ENCODE measurements around the gene INPP5D. TPM values are rescaled to one million over a fixed set of nuclear protein-coding genes. Genes with fewer than 3 reads are reported as not detected.
"Not testable (repeated sequence)": the region's sequence is repeated elsewhere in the genome, so short reads cannot be mapped to it uniquely, and the experiment has no call there.

The INPP5D gene
- total RNA-seq, 1 donor from 2014 or later = 1.6 TPM

DNA sequence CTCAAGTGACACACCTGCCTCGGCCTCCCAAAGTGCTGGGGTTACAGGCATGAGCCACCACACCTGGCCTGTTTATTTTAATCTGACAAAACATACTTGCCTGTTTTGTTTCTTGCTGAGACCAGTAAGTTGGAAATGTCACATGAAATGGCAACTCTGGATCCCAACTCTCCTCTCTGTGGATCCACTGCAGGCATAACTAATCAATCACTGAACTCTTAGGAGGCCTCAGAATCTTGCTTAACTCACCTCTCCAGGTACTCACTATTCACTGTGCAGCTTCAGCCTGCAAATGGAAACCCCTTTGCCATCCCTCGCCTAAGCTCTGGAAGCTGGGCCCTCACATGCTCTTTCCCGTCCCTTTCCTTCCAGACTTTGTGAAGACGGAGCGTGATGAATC lies 134.9 kb downstream of the INPP5D start:
- FAIRE-seq (no peak), DNase-seq (ENCODE audit: low spot score in 2 of 2) (no peak)

GRCh38 chr2:233197022-233197421 lies 136.9 kb downstream of the INPP5D start:
- DNase-seq (ENCODE audit: low spot score in 2 of 2) (no peak), FAIRE-seq (no peak)

GRCh38 chr2:233198026-233198425 lies 137.9 kb downstream of the INPP5D start:
- DNase-seq (ENCODE audit: low spot score in 2 of 2) (no peak), FAIRE-seq (no peak)

- no peak for DNase-seq (ENCODE audit: low spot score in 2 of 2)
- FAIRE-seq = no peak
Observed at GRCh38 chr2:233199870-233200269, 139.7 kb downstream of the INPP5D start.

- not testable (repeated sequence) for DNase-seq (ENCODE audit: low spot score in 2 of 2); FAIRE-seq
Observed at GRCh38 chr2:233200790-233201189, 140.6 kb downstream of the INPP5D start.

DNA sequence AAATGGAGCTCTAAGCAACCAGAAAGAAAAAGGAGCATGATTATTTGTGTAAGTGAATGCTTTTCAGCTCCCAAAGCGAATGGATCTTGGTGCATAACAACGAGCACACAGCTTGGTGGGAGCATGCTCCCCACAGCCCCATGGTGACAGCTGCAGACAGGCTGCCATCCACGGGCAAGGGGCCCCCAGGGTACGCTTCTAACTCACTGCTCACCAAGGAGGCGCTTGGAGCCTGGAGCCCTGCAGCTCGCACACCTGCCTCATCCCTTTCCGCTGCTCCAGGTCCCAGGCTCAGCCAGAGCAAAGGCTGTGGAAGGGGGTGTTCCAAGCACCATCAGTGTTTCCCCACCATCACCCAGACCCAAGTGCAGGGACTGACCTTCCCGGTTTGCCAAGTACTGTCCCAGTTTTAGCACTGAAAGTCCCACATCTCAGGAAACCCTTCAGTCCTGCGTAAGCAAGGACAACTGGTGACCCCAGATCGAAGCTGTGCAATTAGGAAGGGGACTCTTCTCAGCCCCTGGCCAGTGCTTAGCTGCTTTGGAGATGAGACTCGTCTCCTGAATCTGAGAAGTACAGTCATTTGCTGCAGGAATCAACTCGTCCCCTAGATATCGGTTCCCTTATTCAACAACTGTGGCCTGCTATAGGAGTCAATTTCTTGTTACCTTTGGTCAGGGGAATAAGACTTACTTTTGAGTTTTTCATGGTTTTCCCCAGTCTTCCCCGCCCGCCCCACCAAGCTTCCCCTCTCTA lies 141.3 kb downstream of the INPP5D start:
- FAIRE-seq (no peak), DNase-seq (ENCODE audit: low spot score in 2 of 2) (no peak)

DNA sequence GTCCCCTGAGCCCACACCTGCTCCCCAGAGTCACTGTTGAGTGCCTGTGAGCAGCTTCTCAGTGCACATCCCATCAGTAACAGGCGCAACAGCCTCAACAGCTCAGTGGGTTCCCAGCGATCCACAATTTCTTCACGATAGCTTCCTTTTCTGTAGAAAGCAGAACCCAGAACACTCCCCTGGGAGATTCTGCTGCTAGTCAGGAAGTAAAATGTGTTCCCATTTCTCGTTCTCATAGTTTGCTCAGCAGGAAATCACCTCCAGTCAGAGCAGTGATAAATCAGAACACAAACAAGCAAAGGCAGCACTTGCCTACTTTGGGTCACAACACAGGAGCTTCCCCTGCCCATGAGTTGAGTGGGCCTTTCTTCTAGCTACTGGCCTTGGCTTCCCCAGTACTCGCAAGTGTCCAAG lies 142.4 kb downstream of the INPP5D start:
- FAIRE-seq (no peak), DNase-seq (ENCODE audit: low spot score in 2 of 2) (no peak)

GRCh38 chr2:233203060-233203459 lies 142.9 kb downstream of the INPP5D start:
- no peak for DNase-seq (ENCODE audit: low spot score in 2 of 2)
- no peak for FAIRE-seq

DNA sequence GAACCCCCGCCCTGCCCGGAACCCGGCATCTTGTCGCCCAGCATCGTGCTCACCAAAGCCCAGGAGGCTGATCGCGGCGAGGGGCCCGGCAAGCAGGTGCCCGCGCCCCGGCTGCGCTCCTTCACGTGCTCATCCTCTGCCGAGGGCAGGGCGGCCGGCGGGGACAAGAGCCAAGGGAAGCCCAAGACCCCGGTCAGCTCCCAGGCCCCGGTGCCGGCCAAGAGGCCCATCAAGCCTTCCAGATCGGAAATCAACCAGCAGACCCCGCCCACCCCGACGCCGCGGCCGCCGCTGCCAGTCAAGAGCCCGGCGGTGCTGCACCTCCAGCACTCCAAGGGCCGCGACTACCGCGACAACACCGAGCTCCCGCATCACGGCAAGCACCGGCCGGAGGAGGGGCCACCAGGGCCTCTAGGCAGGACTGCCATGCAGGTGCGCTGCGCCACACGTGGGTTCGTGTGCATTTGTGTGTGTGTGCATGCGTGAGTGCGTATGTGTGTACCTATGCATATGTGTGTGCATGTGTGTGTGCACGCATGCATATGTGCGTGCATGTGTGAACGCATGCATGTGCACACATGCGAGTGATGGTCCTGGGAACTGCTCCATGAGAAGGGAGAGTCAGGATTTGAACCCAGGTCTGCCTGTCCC lies 144.3 kb downstream of the INPP5D start:
- FAIRE-seq (no peak), DNase-seq (ENCODE audit: low spot score in 2 of 2) (no peak)

DNA sequence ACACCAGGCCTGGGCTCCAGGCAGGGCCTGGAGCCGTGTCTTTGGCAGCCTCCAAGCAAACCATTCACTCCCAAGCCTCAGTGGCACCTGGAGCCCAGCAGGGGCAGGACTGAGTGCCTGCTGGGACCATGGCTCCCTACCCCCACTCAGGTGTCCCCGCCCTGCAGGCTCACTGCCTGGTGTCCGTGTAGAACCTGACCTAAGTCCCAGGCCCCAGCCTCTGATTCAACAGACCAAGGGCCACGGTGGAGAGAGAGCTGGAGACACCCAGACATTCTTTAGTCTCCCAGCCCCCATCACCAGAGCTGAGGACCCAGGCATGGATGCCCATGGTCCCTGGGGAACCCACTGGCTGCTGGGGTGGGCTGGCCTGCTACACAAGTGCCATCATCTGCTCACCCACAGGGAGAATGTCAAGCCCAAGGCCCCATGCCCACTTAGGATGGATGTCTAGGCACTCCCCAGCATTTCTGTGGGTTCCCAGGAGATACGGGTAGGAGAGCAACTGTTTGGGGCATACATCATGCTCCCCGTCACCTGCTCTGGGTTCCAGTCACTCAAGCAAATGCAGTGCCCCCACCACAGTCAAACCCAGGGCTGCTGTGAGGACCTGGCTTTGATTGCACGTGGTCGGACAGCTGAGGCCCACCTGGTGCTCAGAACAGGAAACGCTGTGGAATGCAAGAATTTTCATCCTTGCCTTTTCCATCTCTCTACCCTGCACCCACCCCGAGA lies 148.4 kb downstream of the INPP5D start:
- no peak for DNase-seq (ENCODE audit: low spot score in 2 of 2)
- no peak for FAIRE-seq

DNA sequence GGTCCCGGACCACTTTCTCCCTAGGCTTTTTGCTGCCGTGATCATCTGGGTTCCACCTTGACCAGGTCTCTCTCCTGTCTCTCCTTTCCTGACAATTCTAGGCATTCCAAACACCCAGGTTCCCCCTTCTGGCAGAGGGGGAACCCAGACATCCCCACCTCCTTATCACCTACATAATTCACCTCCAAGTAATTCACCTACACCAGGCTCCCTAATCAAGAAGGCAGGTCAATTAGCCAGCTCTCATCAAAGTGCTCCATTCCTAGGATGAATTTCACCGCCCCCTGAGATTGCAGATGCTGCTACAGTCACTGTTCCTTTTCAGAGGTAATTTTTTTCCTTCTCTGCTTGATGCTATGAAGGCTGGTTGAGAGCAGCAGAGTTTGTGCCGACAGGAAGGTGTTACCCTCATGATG lies 149.0 kb downstream of the INPP5D start:
- FAIRE-seq (no peak), DNase-seq (ENCODE audit: low spot score in 2 of 2) (no peak)

DNA sequence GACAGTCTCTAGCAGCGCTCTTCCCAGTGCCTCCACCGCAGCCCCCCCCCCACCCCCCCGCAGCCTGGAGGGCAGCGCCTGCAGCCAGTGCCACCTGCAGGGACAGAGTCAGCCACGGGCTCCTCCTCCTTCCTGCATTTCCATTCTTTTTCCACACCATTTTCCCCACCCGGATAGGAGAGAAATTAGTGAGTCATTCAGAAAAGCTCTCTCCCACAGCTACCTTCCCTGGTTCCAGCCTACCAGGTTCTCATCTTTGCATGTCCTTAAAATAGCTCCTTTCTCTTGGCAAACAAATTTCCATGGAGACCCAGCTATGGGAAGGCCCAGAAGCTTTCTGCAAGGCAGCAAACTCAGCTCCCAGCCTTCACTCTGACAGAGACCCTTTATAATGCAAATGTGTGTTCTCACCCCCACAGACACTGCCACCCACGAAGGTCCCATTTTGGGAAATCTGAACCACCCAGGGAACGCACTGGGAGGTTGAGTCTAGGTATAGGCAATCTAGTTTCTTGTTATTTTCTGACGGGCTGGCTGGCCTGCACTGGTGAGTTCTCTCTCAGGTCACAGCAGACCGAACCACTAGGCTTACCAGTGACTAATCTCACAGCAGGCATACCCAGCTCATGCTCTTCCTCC lies 149.5 kb downstream of the INPP5D start:
- DNase-seq (ENCODE audit: low spot score in 2 of 2) = peak in 1 of 2 donors; percentile 67
- no peak for FAIRE-seq

DNA sequence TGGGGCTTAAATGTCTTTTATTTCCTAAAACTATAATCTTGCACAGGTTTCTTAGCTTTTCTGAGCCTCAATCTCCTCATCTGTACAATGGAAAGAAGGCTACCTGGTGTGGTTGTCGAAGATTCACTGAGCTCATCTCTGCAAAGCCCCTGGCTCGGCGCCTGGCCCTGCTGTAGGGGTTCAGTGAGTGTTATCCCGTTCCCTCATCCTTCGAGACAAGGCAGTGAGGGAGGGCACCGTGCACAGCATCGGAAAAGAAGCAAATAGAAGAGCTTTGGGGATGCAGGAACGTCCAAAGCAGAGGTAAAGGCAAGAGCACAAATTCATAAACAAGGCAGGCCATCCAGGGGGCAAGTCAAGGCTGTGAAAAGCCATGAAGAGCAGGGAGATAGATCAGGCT lies 150.1 kb downstream of the INPP5D start:
- FAIRE-seq (no peak), DNase-seq (ENCODE audit: low spot score in 2 of 2) (no peak)

- FAIRE-seq = no peak
- no peak for DNase-seq (ENCODE audit: low spot score in 2 of 2)
Observed at GRCh38 chr2:233210843-233211547, 150.9 kb downstream of the INPP5D start.

- no peak for DNase-seq (ENCODE audit: low spot score in 2 of 2)
- no peak for FAIRE-seq
Observed at GRCh38 chr2:233211548-233211895, 151.4 kb downstream of the INPP5D start.

GRCh38 chr2:233213011-233213410 lies 152.9 kb downstream of the INPP5D start:
- FAIRE-seq (no peak), DNase-seq (ENCODE audit: low spot score in 2 of 2) (no peak)

DNA sequence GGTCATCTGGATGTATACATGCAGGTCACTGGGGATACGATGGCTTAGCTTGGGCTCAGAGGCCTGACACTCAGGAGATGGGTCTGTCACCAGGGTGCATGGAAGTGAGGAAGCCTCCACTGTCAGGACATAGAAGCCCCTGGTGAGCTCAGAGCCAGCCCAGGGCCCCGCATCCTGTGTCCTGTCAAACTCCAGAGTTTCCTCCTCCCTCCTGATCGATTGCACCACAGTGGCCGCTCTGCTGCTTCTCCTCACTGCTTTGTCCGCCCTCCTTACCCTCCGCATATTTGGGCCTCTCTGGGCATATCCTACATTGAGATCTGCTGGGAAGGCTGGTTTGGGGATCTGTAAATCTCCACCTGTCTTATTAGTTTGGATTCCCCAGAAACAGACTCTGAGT lies 153.8 kb downstream of the INPP5D start:
- FAIRE-seq (no peak), DNase-seq (ENCODE audit: low spot score in 2 of 2) (no peak)

GRCh38 chr2:233217892-233218377 lies 157.8 kb downstream of the INPP5D start:
- no peak for FAIRE-seq
- no peak for DNase-seq (ENCODE audit: low spot score in 2 of 2)

DNA sequence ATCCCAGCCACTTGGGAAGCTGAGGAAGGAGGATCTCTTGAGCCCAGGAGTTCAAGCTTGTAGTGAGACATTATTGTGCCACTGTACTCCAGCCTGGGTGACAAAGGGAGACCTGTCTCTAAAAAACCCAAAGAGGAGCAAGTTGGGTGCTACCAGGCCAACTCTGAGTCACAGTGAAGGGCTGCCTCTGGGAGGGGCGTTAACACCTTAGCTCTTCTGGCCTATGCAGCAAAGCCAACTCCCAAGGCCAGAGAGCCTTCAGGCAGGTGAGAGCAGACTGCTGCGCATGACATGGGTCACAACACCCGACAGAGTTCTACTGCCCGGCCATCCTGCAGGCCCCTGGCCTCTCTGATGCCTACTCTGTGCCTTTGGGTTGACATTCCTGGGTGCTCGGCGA lies 158.7 kb downstream of the INPP5D start:
- FAIRE-seq (no peak), DNase-seq (ENCODE audit: low spot score in 2 of 2) (no peak)

- FAIRE-seq = no peak
Observed at GRCh38 chr2:233219848-233220247, 159.7 kb downstream of the INPP5D start.

More at GRCh38 chr2:233219848-233220247, 159.7 kb downstream of the INPP5D start:
- no peak for DNase-seq (ENCODE audit: low spot score in 2 of 2)
